ENCODE data around the gene PARP6.

PARP6 gene

DNA sequence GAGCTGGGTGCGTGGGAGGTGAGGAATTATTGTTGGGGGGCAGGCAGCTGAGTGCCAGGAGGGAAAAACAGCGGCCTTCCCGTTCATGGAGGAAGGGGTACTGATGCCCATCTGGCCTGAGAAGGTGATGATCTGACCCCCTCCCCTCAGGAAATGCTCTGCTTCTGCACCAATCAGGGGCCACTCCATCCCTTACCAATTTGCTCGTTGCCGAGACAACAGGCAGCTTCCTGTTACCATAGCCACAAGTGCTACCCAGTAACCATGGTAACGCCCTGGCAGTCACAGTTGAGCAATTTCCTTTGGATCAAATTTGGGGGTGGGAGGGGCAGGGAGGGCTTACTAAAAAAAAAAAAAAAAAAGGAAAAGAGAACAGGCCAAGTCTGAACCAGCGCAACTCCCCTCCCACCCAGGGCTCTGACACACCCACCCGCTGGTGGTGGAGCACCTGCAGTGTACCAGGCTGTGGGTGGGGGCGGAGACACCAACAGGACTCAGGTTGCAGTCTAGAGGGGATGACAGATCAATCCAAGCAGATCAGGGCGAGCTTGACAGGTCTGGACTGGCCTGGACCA, 33.9 kb upstream of the PARP6 start:
- Histone ChIP-seq H3K9me3 (ENCODE audit: control insufficient read depth in 1 of 2, low read length in 2 of 2) (no peaks in the 10 kb centered on the region), H3K36me3 (ENCODE audit: control insufficient read depth in 1 of 2, insufficient read depth in 2 of 2, low read length in 2 of 2) (peaks cover 0 to 7% of the 10 kb centered on the region in 2 donors), H3K27me3 (ENCODE audit: low read depth, low read length) (no peaks in the 10 kb centered on the region), H3K4me1 (ENCODE audit: control insufficient read depth in 1 of 2, insufficient read depth in 2 of 2, low read length in 2 of 2) (no peaks in the 10 kb centered on the region), H3K4me3 (ENCODE audit: low read depth in 1 of 2, low read length in 2 of 2) (no peak overlapping the region), H3K27ac (ENCODE audit: low read length) (no peak overlapping the region)

DNA sequence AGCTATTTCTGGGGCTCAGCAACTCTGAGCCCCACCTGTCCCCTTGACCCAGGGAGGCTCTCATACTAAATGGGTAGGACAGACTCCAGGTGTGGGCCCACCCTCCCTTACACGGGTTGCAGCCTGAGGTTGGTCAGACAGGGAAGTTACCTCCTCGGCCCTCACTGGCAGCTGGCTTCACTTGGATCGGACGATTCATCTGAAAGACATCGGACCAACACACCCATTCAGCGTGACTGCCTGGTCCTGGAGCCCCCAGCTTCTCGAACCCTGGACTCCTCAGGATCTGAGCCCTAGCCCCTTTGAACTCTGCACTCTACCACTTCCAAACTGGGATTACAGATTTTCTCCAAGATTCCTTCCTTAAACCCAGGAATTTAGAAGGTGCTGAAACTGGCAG, 32.2 kb upstream of the PARP6 start:
- Histone ChIP-seq H3K9me3 (ENCODE audit: control insufficient read depth in 1 of 2, low read length in 2 of 2) (no peaks in the 10 kb centered on the region), H3K4me1 (ENCODE audit: control insufficient read depth in 1 of 2, insufficient read depth in 2 of 2, low read length in 2 of 2) (no peaks in the 10 kb centered on the region), H3K4me3 (ENCODE audit: low read depth in 1 of 2, low read length in 2 of 2) (no peak overlapping the region), H3K27me3 (ENCODE audit: low read depth, low read length) (no peaks in the 10 kb centered on the region), H3K27ac (ENCODE audit: low read length) (no peak overlapping the region), H3K36me3 (ENCODE audit: control insufficient read depth in 1 of 2, insufficient read depth in 2 of 2, low read length in 2 of 2) (peaks cover 0 to 3% of the 10 kb centered on the region in 2 donors)

DNA sequence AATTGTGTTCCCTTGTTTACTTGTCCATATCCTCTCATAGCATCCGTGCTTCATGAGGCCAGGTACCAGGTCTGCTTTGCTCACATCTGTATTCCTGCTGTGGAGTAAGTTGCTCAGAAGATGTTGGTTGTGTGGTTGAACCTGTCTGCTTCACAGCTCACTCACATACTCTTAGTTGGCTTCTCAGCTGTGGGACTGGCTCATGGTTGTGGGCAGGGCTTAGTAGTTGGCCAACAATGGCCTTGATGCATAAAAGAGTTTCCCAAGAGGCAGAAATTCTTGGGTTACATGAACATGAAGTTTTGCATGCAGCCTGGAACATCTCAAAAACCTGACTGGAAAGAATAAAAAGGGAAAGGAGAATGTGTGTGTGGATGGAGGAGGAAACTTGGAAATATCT, 30.6 kb upstream of the PARP6 start:
- Histone ChIP-seq H3K4me3 (ENCODE audit: low read depth in 1 of 2, low read length in 2 of 2) (no peak overlapping the region), H3K27ac (ENCODE audit: low read length) (no peak overlapping the region), H3K4me1 (ENCODE audit: control insufficient read depth in 1 of 2, insufficient read depth in 2 of 2, low read length in 2 of 2) (no peaks in the 10 kb centered on the region), H3K36me3 (ENCODE audit: control insufficient read depth in 1 of 2, insufficient read depth in 2 of 2, low read length in 2 of 2) (no peaks in the 10 kb centered on the region), H3K9me3 (ENCODE audit: control insufficient read depth in 1 of 2, low read length in 2 of 2) (no peaks in the 10 kb centered on the region), H3K27me3 (ENCODE audit: low read depth, low read length) (no peaks in the 10 kb centered on the region)

DNA sequence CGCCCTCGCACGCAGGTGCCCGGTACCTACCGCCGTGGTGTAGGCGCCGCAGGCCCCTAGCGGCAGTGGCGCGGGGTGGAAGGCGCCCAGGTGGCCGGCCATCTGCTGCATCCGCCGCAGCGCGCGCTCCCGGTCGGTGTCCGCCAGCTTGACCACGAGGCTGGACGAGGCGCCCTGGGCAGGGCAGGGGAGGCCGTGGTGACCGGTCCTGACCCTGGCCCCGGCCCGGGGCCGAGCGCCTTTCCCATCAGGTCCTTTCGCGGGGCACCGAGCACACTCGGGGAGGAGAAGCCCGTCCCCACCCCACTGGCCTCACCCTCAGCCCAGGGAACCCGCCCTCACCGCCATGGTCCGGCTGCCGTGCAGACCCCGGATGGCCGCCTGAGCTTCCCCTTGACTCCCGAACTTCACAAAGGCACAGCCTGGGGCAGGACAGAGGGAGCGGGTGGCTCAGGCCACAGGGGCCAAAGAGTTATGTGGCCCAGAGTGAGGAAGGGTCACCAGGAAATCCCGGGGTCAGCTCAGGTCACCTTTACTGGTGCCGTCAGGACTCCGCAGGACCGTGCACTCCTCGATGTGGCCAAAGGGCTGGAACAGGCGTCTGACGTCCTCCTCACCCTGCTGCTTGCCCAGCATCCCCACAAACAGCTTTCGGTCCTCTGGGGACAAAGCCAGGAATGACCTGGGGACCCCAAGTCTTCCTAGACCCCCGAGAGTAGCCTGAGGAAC, 17.4 kb upstream of the PARP6 start:
- Histone ChIP-seq H3K27ac (ENCODE audit: low read length) (no peak overlapping the region), H3K4me3 (ENCODE audit: low read depth in 1 of 2, low read length in 2 of 2) (no peak overlapping the region), H3K36me3 (ENCODE audit: control insufficient read depth in 1 of 2, insufficient read depth in 2 of 2, low read length in 2 of 2) (no peaks in the 10 kb centered on the region), H3K4me1 (ENCODE audit: control insufficient read depth in 1 of 2, insufficient read depth in 2 of 2, low read length in 2 of 2) (no peaks in the 10 kb centered on the region), H3K27me3 (ENCODE audit: low read depth, low read length) (no peaks in the 10 kb centered on the region), H3K9me3 (ENCODE audit: control insufficient read depth in 1 of 2, low read length in 2 of 2) (no peaks in the 10 kb centered on the region)

DNA sequence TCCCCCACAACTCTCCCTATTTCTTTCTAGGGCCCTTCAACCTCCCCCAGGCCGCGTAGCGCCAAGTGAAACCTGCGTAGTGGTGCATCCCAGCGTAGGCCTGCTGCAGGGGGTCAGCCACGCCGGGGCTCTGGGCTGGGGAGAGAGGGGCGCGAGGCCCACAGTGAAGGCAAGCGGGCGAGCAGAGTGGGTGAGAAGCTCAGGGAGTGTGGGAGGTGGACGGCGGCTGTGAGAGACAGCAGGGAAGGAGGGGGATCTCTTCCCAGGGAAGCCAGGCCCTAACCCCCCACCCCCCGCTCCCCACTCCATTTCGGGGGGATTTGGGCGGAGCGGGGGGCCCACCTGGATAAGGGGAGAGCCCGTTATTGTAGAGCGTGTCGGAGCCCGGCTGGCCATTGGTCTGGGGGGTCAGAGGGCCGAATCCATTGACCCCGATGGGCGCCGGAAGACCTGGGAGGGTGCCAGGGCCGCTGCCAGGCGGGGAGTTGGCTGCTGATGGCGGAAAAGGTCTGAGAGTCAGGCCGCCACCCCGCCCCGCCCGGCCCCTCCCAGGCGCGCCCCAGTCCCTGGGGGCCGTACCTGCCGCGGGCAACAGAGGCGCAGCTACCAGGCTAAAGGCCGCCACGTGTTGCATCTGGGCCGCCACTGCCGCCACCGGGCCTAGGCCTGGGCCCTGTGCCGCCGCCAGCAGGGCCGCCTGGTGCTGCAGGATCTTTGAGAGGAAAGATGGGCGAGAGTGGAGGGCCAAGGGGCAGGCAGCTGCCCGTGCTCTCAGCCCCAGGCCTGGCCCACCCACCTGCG, 16.6 kb upstream of the PARP6 start:
- no peak overlapping the region for H3K4me3 ChIP-seq (ENCODE audit: low read depth in 1 of 2, low read length in 2 of 2)
- H3K27ac ChIP-seq (ENCODE audit: low read length) = no peak overlapping the region
- no peaks in the 10 kb centered on the region for H3K9me3 ChIP-seq (ENCODE audit: control insufficient read depth in 1 of 2, low read length in 2 of 2)
- H3K36me3 ChIP-seq (ENCODE audit: control insufficient read depth in 1 of 2, insufficient read depth in 2 of 2, low read length in 2 of 2) = no peaks in the 10 kb centered on the region
- no peaks in the 10 kb centered on the region for H3K27me3 ChIP-seq (ENCODE audit: low read depth, low read length)
- H3K4me1 ChIP-seq (ENCODE audit: control insufficient read depth in 1 of 2, insufficient read depth in 2 of 2, low read length in 2 of 2) = no peaks in the 10 kb centered on the region

DNA sequence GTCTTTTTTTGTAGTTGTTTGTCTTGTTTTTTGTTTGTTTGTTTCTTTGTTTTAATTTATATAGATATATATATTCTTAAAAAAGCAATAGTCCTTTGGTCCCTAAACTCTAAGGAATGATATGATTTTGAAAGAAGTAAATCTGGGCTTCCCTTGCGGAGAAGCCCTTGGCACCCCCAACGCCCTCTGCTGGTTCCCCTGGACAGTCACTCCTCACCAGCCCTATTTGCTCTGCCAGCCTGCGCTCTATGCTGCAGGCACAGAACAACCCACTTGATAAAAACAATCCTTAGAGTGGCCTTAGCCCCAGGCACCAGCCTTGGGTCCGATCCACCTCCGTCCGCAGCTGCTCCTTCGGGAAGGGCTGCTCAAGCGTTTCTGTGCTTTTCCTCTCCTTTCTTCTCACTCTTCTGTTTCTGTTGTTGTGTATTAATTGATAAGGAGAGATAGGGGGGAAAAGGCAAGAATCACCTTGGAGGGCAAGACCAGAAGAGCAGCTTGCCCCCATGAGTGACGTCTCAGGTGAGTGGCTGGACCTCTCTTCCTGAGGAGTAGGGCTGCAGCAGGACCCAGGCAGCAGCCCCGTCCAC, 13.7 kb upstream of the PARP6 start:
- Histone ChIP-seq H3K4me1 (ENCODE audit: control insufficient read depth in 1 of 2, insufficient read depth in 2 of 2, low read length in 2 of 2) (no peaks in the 10 kb centered on the region), H3K27ac (ENCODE audit: low read length) (no peak overlapping the region), H3K36me3 (ENCODE audit: control insufficient read depth in 1 of 2, insufficient read depth in 2 of 2, low read length in 2 of 2) (no peaks in the 10 kb centered on the region), H3K9me3 (ENCODE audit: control insufficient read depth in 1 of 2, low read length in 2 of 2) (no peaks in the 10 kb centered on the region), H3K27me3 (ENCODE audit: low read depth, low read length) (no peaks in the 10 kb centered on the region), H3K4me3 (ENCODE audit: low read depth in 1 of 2, low read length in 2 of 2) (no peak overlapping the region)

DNA sequence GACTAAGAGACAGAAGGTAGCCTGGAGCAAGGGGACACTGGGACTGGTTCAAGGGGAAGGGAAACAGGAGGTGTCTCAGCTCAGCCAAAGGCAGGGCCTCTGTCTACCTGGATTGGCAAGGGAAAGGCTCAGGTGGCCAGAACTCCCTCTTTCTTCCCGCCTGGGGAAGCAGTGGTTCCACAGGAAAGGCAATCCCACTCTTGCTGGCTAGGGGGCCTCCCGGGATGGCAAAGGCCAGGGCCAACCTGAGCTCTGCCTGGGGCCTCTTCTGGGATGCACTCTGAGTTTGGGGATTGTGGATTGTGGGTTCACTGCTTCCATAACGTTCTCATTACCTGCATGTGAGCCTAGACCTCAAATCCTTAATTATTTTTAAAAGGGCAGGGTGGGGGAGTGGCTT, 13.0 kb upstream of the PARP6 start:
- Histone ChIP-seq H3K9me3 (ENCODE audit: control insufficient read depth in 1 of 2, low read length in 2 of 2) (no peaks in the 10 kb centered on the region), H3K27me3 (ENCODE audit: low read depth, low read length) (no peaks in the 10 kb centered on the region)

DNA sequence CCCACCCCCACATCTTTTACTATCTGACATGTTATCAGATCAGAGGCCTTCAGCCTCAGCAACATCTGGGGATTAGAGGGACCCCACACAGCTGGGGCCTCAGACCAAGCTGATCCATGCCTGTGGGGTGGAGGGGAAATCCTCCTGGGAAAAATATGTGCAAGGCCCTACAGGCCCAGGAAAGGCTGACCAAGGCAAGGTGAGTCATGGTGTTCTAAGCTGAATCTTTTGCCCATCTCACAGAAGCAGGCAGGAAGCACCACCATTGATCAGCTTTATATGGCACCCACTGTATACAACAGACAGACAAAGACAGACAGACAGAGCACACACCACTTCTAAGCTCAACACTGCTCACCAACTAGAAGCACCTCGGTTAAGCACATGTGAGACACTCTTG, 12.4 kb upstream of the PARP6 start:
- Histone ChIP-seq H3K27ac (ENCODE audit: low read length) (no peak overlapping the region), H3K4me1 (ENCODE audit: control insufficient read depth in 1 of 2, insufficient read depth in 2 of 2, low read length in 2 of 2) (no peaks in the 10 kb centered on the region), H3K27me3 (ENCODE audit: low read depth, low read length) (no peaks in the 10 kb centered on the region), H3K9me3 (ENCODE audit: control insufficient read depth in 1 of 2, low read length in 2 of 2) (no peaks in the 10 kb centered on the region), H3K4me3 (ENCODE audit: low read depth in 1 of 2, low read length in 2 of 2) (no peak overlapping the region), H3K36me3 (ENCODE audit: control insufficient read depth in 1 of 2, insufficient read depth in 2 of 2, low read length in 2 of 2) (no peaks in the 10 kb centered on the region)

More for the DNA sequence above, 13.0 kb upstream of the PARP6 start:
- H3K36me3 ChIP-seq (ENCODE audit: control insufficient read depth in 1 of 2, insufficient read depth in 2 of 2, low read length in 2 of 2) = no peaks in the 10 kb centered on the region
- no peak overlapping the region for H3K27ac ChIP-seq (ENCODE audit: low read length)
- no peak overlapping the region for H3K4me3 ChIP-seq (ENCODE audit: low read depth in 1 of 2, low read length in 2 of 2)
- no peaks in the 10 kb centered on the region for H3K4me1 ChIP-seq (ENCODE audit: control insufficient read depth in 1 of 2, insufficient read depth in 2 of 2, low read length in 2 of 2)

DNA sequence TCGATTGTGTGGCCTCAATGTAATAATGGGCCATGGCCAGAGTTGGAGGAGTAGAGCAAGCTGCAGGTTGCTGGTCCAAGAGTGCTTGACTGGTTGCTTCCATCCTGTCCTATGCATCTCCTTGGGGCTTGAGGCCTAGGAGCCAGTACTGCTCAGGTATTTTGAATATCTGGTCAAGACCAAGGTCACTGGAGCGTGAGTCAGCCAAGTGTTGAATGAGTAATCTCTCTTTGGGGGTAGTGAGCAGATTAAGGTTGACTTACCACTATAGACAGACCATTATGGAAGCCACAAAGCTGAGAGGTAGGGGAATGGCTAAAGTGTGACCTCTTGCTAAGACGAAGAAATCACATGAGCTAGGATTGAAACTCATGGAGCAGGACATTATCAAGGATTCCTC, 9.4 kb upstream of the PARP6 start:
- Histone ChIP-seq H3K4me3 (ENCODE audit: low read depth in 1 of 2, low read length in 2 of 2) (no peak overlapping the region), H3K27me3 (ENCODE audit: low read depth, low read length) (no peaks in the 10 kb centered on the region), H3K27ac (ENCODE audit: low read length) (no peak overlapping the region), H3K9me3 (ENCODE audit: control insufficient read depth in 1 of 2, low read length in 2 of 2) (no peaks in the 10 kb centered on the region), H3K4me1 (ENCODE audit: control insufficient read depth in 1 of 2, insufficient read depth in 2 of 2, low read length in 2 of 2) (no peaks in the 10 kb centered on the region), H3K36me3 (ENCODE audit: control insufficient read depth in 1 of 2, insufficient read depth in 2 of 2, low read length in 2 of 2) (no peaks in the 10 kb centered on the region)

DNA sequence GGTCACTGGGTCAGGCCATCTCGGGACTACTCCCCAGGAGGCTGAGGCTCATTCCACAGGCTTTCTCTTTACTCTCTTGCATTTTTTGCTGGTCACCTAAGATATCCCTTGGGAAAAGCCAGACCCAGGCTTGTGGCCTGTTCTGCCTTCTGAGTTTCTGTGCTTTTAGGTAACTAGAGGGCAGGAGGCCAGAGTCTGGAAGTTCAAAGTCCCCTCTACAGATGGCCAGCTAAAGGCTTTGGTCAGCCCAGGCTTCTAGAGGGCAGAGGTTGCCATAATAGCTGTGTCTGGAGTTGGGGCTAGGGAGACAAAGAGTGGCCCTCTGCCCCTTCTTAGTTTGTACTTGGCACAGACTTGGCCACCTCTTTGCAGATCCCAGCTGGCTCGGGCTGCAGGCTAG, 8.4 kb upstream of the PARP6 start:
- H3K36me3 ChIP-seq (ENCODE audit: control insufficient read depth in 1 of 2, insufficient read depth in 2 of 2, low read length in 2 of 2) = no peaks in the 10 kb centered on the region
- no peak overlapping the region for H3K4me3 ChIP-seq (ENCODE audit: low read depth in 1 of 2, low read length in 2 of 2)
- no peaks in the 10 kb centered on the region for H3K9me3 ChIP-seq (ENCODE audit: control insufficient read depth in 1 of 2, low read length in 2 of 2)
- no peaks in the 10 kb centered on the region for H3K27me3 ChIP-seq (ENCODE audit: low read depth, low read length)
- no peak overlapping the region for H3K27ac ChIP-seq (ENCODE audit: low read length)
- H3K4me1 ChIP-seq (ENCODE audit: control insufficient read depth in 1 of 2, insufficient read depth in 2 of 2, low read length in 2 of 2) = no peaks in the 10 kb centered on the region

DNA sequence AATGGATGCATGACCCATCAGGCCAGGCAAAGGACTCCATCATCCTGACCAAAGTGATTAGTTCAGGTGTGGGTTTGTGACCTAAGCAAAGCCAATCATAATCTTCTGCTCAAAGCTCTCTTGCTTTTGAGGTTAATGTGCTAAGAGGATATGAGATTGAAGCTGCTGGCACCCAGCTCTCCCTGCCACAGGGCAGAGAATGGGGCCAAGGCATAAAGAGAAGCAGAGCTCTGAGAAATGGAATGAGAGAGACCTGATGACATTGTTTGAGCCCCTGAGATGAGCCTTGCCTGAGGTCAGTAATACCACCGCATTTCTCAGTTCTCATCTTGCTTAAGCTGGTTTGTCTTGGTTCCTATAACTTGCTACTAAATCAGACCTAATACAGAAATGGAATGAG, 6.4 kb upstream of the PARP6 start:
- no peak overlapping the region for H3K27ac ChIP-seq (ENCODE audit: low read length)
- H3K4me3 ChIP-seq (ENCODE audit: low read depth in 1 of 2, low read length in 2 of 2) = no peak overlapping the region
- H3K9me3 ChIP-seq (ENCODE audit: control insufficient read depth in 1 of 2, low read length in 2 of 2) = no peaks in the 10 kb centered on the region
- no peaks in the 10 kb centered on the region for H3K36me3 ChIP-seq (ENCODE audit: control insufficient read depth in 1 of 2, insufficient read depth in 2 of 2, low read length in 2 of 2)
- H3K27me3 ChIP-seq (ENCODE audit: low read depth, low read length) = no peaks in the 10 kb centered on the region
- H3K4me1 ChIP-seq (ENCODE audit: control insufficient read depth in 1 of 2, insufficient read depth in 2 of 2, low read length in 2 of 2) = no peaks in the 10 kb centered on the region
